Measurements from ENCODE around the gene TMEM238L.

The TMEM238L gene

DNA sequence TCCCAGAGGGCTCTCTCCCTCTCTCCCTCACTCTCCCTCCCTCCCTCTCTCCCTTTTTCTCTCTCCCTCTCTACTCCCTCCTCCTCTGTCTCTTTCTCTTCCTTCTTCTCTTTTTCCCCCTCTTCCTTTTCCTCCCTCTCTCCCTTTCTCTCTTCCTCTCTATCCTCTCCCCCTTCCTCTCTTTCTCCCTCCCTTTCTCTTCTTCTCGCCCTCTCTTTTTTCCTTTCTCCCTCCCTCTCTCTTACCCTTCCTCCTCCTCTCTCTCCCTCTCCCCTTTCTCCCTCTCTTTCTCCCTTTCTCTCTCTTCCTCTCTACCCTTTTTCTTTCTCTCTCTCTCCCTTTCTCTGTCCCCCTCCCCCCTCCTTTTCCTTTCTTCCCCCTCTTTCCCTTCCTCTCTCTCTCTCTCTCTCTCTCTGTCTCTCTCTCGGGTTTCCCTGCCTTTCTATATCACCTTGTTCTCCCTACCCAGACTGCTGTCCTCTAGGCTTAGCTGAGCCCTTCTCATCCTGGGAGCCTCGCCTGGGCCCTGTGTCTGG is 48.2 kb downstream of the TMEM238L start:
- Mint-ChIP-seq H3K4me3 (no peak overlapping the region), H3K36me3 (no peaks in the 10 kb centered on the region), H3K4me1 (peaks cover 0 to 3% of the 10 kb centered on the region in 2 donors), H3K27me3 (no peaks in the 10 kb centered on the region), H3K27ac (no peak overlapping the region), H3K9me3 (no peaks in the 10 kb centered on the region)
- DNase-seq (no peak), ATAC-seq (replicated peaks) (no peak)

- H3K27me3 Mint-ChIP-seq: no peaks in the 10 kb centered on the region
- no peak overlapping the region for H3K4me3 Mint-ChIP-seq
- H3K9me3 Mint-ChIP-seq: no peaks in the 10 kb centered on the region
- no peak for ATAC-seq (replicated peaks)
- no peak overlapping the region for H3K27ac Mint-ChIP-seq
- no peak for DNase-seq
- peaks cover 0 to 3% of the 10 kb centered on the region in 2 donors for H3K4me1 Mint-ChIP-seq
- no peaks in the 10 kb centered on the region for H3K36me3 Mint-ChIP-seq
Observed at GRCh38 chr17:10754861-10755591, 48.9 kb downstream of the TMEM238L start.

- Mint-ChIP-seq H3K4me3 (no peak overlapping the region), H3K27ac (no peak overlapping the region), H3K27me3 (no peaks in the 10 kb centered on the region), H3K4me1 (peaks cover 0 to 3% of the 10 kb centered on the region in 2 donors), H3K9me3 (no peaks in the 10 kb centered on the region), H3K36me3 (no peaks in the 10 kb centered on the region)
- ATAC-seq (replicated peaks): no peak
- no peak for DNase-seq
Observed at GRCh38 chr17:10754109-10754508, 49.8 kb downstream of the TMEM238L start.

GRCh38 chr17:10752696-10753095 is 51.2 kb downstream of the TMEM238L start:
- ATAC-seq (replicated peaks): no peak
- Mint-ChIP-seq H3K27ac (no peak overlapping the region), H3K36me3 (no peaks in the 10 kb centered on the region), H3K9me3 (no peaks in the 10 kb centered on the region), H3K4me3 (no peak overlapping the region), H3K27me3 (peaks cover 0 to under 1% of the 10 kb centered on the region in 2 donors), H3K4me1 (no peaks in the 10 kb centered on the region)
- no peak for DNase-seq

- Mint-ChIP-seq H3K27ac (no peak overlapping the region), H3K4me3 (no peak overlapping the region), H3K27me3 (peaks cover 0 to 5% of the 10 kb centered on the region in 2 donors), H3K9me3 (no peaks in the 10 kb centered on the region), H3K36me3 (no peaks in the 10 kb centered on the region), H3K4me1 (no peaks in the 10 kb centered on the region)
- DNase-seq (no peak), ATAC-seq (replicated peaks) (no peak)
Observed at GRCh38 chr17:10751563-10751962, 52.3 kb downstream of the TMEM238L start.

DNA sequence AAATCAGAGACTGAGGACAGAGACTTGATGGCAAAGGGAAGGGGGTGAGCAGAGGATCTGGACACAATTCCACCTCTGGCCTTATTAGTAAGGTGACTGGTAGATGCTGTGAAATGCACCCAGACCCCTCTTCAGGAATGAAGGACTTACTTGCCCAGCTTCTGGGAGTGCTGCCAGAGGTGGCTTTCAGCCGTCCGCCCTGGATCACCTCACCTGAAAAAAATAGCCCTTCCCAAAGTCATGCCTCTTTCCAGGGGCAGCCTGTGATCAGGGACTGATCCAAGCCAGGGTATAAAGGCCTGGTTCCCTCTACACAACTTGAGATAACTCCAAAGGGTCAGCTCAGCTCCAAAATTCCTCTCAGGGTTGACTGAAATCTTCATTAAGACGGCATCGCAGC is 53.7 kb downstream of the TMEM238L start:
- H3K36me3 Mint-ChIP-seq: no peaks in the 10 kb centered on the region
- no peaks in the 10 kb centered on the region for H3K4me1 Mint-ChIP-seq
- no peak for ATAC-seq (replicated peaks)
- H3K9me3 Mint-ChIP-seq: no peaks in the 10 kb centered on the region
- H3K27me3 Mint-ChIP-seq: peaks cover 0 to 5% of the 10 kb centered on the region in 2 donors
- H3K27ac Mint-ChIP-seq: no peak overlapping the region
- no peak overlapping the region for H3K4me3 Mint-ChIP-seq
- DNase-seq: no peak

DNA sequence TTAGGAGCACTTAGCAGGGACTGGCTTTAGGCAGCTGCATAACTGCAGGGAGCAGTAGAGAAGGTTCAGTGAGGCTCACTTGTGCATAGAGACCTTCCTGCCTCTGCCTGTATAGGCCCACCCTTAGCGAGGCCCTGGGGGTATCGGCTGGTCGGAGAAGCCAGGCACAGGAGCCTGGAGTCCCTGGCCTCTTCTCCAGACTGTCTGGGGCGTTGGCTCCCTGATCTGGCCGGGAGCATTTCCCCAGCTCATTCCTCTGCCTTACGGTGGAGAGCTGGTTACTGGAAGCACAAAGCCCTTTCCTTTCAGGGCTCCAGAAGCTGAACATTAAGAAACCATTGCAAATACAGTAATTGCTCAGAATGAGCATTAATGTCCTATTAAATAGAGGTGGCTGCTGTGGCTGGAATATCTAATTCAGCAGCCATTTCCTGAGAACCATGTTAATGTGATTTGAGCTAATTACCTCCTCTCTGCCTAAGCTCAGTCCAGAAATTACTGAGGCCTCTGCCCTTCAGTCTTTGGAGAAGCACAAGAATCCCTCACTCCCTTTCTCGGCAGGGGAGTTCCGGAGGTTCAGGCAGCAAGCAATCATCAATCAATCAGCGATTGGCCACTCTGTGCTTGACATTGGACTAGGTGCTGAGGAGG is 55.2 kb downstream of the TMEM238L start:
- no peak for DNase-seq
- H3K36me3 Mint-ChIP-seq: peaks cover 0 to 4% of the 10 kb centered on the region in 2 donors
- no peak overlapping the region for H3K27ac Mint-ChIP-seq
- no peak overlapping the region for H3K4me3 Mint-ChIP-seq
- H3K4me1 Mint-ChIP-seq: peaks cover 0 to 1% of the 10 kb centered on the region in 2 donors
- no peak for ATAC-seq (replicated peaks)
- H3K9me3 Mint-ChIP-seq: no peaks in the 10 kb centered on the region
- H3K27me3 Mint-ChIP-seq: peaks cover 4 to 5% of the 10 kb centered on the region in 2 donors

GRCh38 chr17:10745231-10745630 is 58.7 kb downstream of the TMEM238L start:
- no peak overlapping the region for H3K27ac Mint-ChIP-seq
- no peaks in the 10 kb centered on the region for H3K9me3 Mint-ChIP-seq
- no peak for DNase-seq
- ATAC-seq (replicated peaks): no peak
- H3K27me3 Mint-ChIP-seq: peaks cover 4 to 5% of the 10 kb centered on the region in 2 donors
- H3K36me3 Mint-ChIP-seq: peaks cover 0 to 4% of the 10 kb centered on the region in 2 donors
- no peak overlapping the region for H3K4me3 Mint-ChIP-seq
- H3K4me1 Mint-ChIP-seq: peaks cover 0 to 1% of the 10 kb centered on the region in 2 donors

Measured in stimulated activated naive B cell treated with anti-CD40 and anti-IgM and Interleukin-4, amounts not matched to agents 10 μg/mL and 1 μg/mL and 100 μg/mL, for 72 hours (primary cell).